ENCODE results near the gene DAAM1.

DNA sequence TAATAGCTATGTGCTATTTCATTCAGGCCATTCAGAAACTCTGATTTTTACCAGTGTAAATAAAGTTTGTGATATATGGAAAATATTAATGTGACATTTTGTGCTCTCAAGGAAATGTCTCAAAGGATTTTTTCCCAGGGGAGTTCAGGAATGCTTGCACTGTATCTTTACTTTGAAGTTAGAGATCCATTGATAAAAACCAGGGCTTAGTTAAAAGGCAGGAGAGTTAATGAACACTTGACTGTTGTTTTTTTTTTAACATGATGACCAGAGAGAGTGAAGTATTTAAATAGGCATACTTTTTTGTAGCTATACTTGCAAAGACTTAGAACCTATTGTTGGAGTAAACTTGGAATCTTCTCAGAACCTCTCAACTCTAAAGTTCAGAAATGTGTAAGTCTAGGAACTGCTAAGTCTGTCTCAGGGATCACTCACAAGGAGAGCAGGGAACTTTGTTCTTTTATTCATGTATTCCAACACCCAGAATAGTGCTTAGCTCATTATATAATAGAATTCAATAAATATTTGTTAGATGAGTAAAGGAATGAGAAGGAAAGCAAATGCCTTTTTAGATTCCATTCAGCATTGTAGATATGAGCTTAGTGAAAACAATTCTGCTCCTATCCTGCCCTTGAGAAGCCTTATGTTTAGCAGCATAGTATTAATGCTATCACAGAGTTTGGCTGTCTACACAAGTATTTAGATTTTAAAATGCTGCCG lies 117.5 kb downstream of the DAAM1 start:
- no peak for TF ChIP-seq POLR2AphosphoS5 (IDR thresholded peaks at IDR 0.05; ENCODE audit: low read depth, low read length)
- no peak for TF ChIP-seq EP300 (IDR thresholded peaks at IDR 0.05; ENCODE audit: borderline replicate concordance in 1 of 2, low read depth in 1 of 2, low read length in 1 of 2)
- TF ChIP-seq MEF2A (IDR thresholded peaks at IDR 0.05; ENCODE audit: borderline replicate concordance, low read depth) = 0 out of 2 replicates have a peak, but pooled peaks have one; percentile 16
- TF ChIP-seq, protein P1, sequence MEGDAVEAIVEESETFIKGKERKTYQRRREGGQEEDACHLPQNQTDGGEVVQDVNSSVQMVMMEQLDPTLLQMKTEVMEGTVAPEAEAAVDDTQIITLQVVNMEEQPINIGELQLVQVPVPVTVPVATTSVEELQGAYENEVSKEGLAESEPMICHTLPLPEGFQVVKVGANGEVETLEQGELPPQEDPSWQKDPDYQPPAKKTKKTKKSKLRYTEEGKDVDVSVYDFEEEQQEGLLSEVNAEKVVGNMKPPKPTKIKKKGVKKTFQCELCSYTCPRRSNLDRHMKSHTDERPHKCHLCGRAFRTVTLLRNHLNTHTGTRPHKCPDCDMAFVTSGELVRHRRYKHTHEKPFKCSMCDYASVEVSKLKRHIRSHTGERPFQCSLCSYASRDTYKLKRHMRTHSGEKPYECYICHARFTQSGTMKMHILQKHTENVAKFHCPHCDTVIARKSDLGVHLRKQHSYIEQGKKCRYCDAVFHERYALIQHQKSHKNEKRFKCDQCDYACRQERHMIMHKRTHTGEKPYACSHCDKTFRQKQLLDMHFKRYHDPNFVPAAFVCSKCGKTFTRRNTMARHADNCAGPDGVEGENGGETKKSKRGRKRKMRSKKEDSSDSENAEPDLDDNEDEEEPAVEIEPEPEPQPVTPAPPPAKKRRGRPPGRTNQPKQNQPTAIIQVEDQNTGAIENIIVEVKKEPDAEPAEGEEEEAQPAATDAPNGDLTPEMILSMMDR (IDR thresholded peaks at IDR 0.05) = no peak
- no peak for TF ChIP-seq CHD2 (IDR thresholded peaks at IDR 0.05; ENCODE audit: low read length, partially characterized antibody)
- TF ChIP-seq RAD21 (IDR thresholded peaks at IDR 0.05; ENCODE audit: low read length) = no peak
